H1 (cell line): ENCODE measurements around the gene TBC1D4. TPM values are rescaled to one million over a fixed set of nuclear protein-coding genes. Genes with fewer than 3 reads are reported as not detected.

ENCODE experiments used
- CTCF ChIA-PET: fragments of 300-600 bp; sonication (Branson Sonifier 250); formaldehyde crosslinking; loops from one replicate; lab custom pipeline; 2021; ENCODE audit not compliant: partially characterized antibody; lab: Charles Lee
- POLR2A ChIA-PET: fragments of 300-600 bp; sonication (Branson Sonifier 250); formaldehyde crosslinking; loops from one replicate; lab custom pipeline; 2021; ENCODE audit warnings: inconsistent platforms; ENCODE audit not compliant: partially characterized antibody; lab: Charles Lee
- DNase-seq, 2 experiments: peaks; one replicate each; pipeline versions ENCODE4 v3.0.0 to v3.0.0-alpha.2; 2010 to 2022; ENCODE audit warnings: low spot score in 2 of 2, low read depth in 1 of 2, mixed read lengths in 1 of 2
- FAIRE-seq: peaks from 2 replicates; lab custom pipeline; 2011; peaks lifted over from hg19 to GRCh38; lab: Jason Lieb, UNC
- H2AFZ ChIP-seq: 2 replicates; pipeline ENCODE4 v1.8.1; 2012; ENCODE audit warnings: low read length, inconsistent platforms
- H2AK5ac ChIP-seq: 2 replicates; pipeline ENCODE4 v1.6.1; 2013; ENCODE audit warnings: low read depth, low read length
- H2BK120ac ChIP-seq: replicated peaks from 2 replicates; pipeline ENCODE3; 2013; ENCODE audit warnings: low read depth, low read length, inconsistent platforms
- H2BK12ac ChIP-seq: 2 replicates; pipeline ENCODE4 v1.6.1; 2013; ENCODE audit warnings: low read depth, low read length
- H2BK15ac ChIP-seq: 2 replicates; pipeline ENCODE4 v1.6.1; 2013; ENCODE audit warnings: low read length
- H2BK20ac ChIP-seq: 2 replicates; pipeline ENCODE4 v1.6.1; 2013; ENCODE audit warnings: low read length
- H2BK5ac ChIP-seq: 2 replicates; pipeline ENCODE4 v1.6.1; 2013; ENCODE audit warnings: low read depth, low read length
- H3K14ac ChIP-seq: 2 replicates; pipeline ENCODE4 v1.6.1; 2013; ENCODE audit warnings: inconsistent platforms; ENCODE audit not compliant: insufficient read length
- H3K18ac ChIP-seq: 2 replicates; pipeline ENCODE4 v1.6.1; 2013; ENCODE audit warnings: low read length; ENCODE audit errors: extremely low read depth
- H3K23ac ChIP-seq: 2 replicates; pipeline ENCODE4 v1.6.1; 2013; ENCODE audit warnings: inconsistent platforms; ENCODE audit not compliant: insufficient read length
- H3K23me2 ChIP-seq: 2 replicates; pipeline ENCODE4 v1.6.1; 2013; ENCODE audit warnings: low read depth, low read length
- H3K27ac ChIP-seq: 2 replicates; pipeline ENCODE4 v1.6.1; 2011; ENCODE audit warnings: low read depth, low read length, inconsistent platforms
- H3K27me3 ChIP-seq, 4 experiments: replicated peaks in 1 of 4; 1 replicate in 1 of 4; 2 replicates in 3 of 4; pipeline versions ENCODE4 v1.6.1 to v1.8.1; 2011 to 2013; ENCODE audit warnings: low read length in 3 of 4, mild to moderate bottlenecking in 3 of 4, inconsistent platforms in 2 of 4, mixed read lengths in 2 of 4, moderate library complexity in 1 of 4; ENCODE audit not compliant: control insufficient read depth in 3 of 4, insufficient read depth in 3 of 4; ENCODE audit errors: extremely low read depth in 1 of 4
- H3K36me3 ChIP-seq, 4 experiments: 2 replicates each; pipeline versions ENCODE4 v1.6.1 to v1.8.1; 2011 to 2013; ENCODE audit warnings: mild to moderate bottlenecking in 4 of 4, low read length in 3 of 4, moderate library complexity in 2 of 4, control low read depth in 1 of 4, inconsistent platforms in 1 of 4; ENCODE audit not compliant: insufficient read depth in 4 of 4, control insufficient read depth in 2 of 4
- H3K4ac ChIP-seq: replicated peaks from 2 replicates; pipeline ENCODE3; 2013; ENCODE audit warnings: low read length, low read depth, mixed read lengths, inconsistent platforms; ENCODE audit not compliant: insufficient read length
- H3K4me1 ChIP-seq, 4 experiments: replicated peaks in 1 of 4; 1 replicate in 1 of 4; 2 replicates in 3 of 4; pipeline versions ENCODE4 v1.6.1 to v1.8.1; 2011 to 2013; ENCODE audit warnings: low read length in 3 of 4, inconsistent platforms in 2 of 4, mixed read lengths in 1 of 4; ENCODE audit not compliant: insufficient read depth in 4 of 4, control insufficient read depth in 3 of 4
- H3K4me2 ChIP-seq, 2 experiments: 2 replicates each; pipeline versions ENCODE4 v1.6.1 to v1.8.1; 2011 to 2013; ENCODE audit warnings: low read depth in 2 of 2, low read length in 2 of 2, control low read depth in 1 of 2, inconsistent platforms in 1 of 2, mild to moderate bottlenecking in 1 of 2; ENCODE audit not compliant: insufficient read depth in 1 of 2
- H3K4me3 ChIP-seq, 4 experiments: fragments of 200-600, 300-600 bp in 1 of 4; sonication (generic), shearing (Covaris generic), sonication (Bioruptor Twin) in 1 of 4; 2 replicates each; pipeline versions ENCODE4 v1.5.1 to v1.8.1; 2011 to 2016; ENCODE audit warnings: low read length in 4 of 4, low read depth in 3 of 4, control low read depth in 2 of 4, inconsistent platforms in 2 of 4, mild to moderate bottlenecking in 2 of 4, mixed read lengths in 1 of 4, moderate library complexity in 1 of 4; ENCODE audit not compliant: insufficient read depth in 2 of 4; ENCODE audit errors: extremely low read depth in 1 of 4
- H3K56ac ChIP-seq: replicated peaks from 2 replicates; pipeline ENCODE3; 2013; ENCODE audit warnings: low read depth, mild to moderate bottlenecking, mixed read lengths, low read length, inconsistent platforms; ENCODE audit not compliant: insufficient read length
- H3K79me1 ChIP-seq: 2 replicates; pipeline ENCODE4 v1.6.1; 2013; ENCODE audit warnings: low read depth, low read length, control low read depth
- H3K79me2 ChIP-seq, 2 experiments: 2 replicates each; pipeline versions ENCODE4 v1.6.1 to v1.8.1; 2012 to 2013; ENCODE audit warnings: low read length in 2 of 2, mild to moderate bottlenecking in 2 of 2, inconsistent platforms in 1 of 2; ENCODE audit not compliant: insufficient read depth in 2 of 2, control insufficient read depth in 1 of 2
- H3K9ac ChIP-seq, 4 experiments: replicated peaks in 1 of 4; 1 replicate in 1 of 4; 2 replicates in 3 of 4; pipeline versions ENCODE4 v1.6.1 to v1.8.1; 2011 to 2013; ENCODE audit warnings: low read depth in 3 of 4, low read length in 3 of 4, control low read depth in 2 of 4, mild to moderate bottlenecking in 2 of 4, moderate library complexity in 2 of 4, inconsistent platforms in 1 of 4; ENCODE audit errors: extremely low read depth in 1 of 4
- H3K9me3 ChIP-seq, 2 experiments: 2 replicates each; pipeline versions ENCODE4 v1.6.1 to v1.8.1; 2012 to 2013; ENCODE audit warnings: mild to moderate bottlenecking in 2 of 2, moderate library complexity in 2 of 2, control low read depth in 1 of 2, inconsistent platforms in 1 of 2, low read depth in 1 of 2, low read length in 1 of 2, mixed read lengths in 1 of 2; ENCODE audit not compliant: insufficient read depth in 2 of 2
- H4K20me1 ChIP-seq, 2 experiments: replicated peaks in 1 of 2; 2 replicates each; pipeline versions ENCODE3 to v1.8.1; 2011 to 2013; ENCODE audit warnings: inconsistent platforms in 2 of 2, low read length in 2 of 2, mild to moderate bottlenecking in 1 of 2; ENCODE audit not compliant: insufficient read depth in 2 of 2, control insufficient read depth in 1 of 2
- H4K5ac ChIP-seq: 2 replicates; pipeline ENCODE4 v1.6.1; 2013; ENCODE audit warnings: low read length, low read depth, mixed read lengths, inconsistent platforms; ENCODE audit not compliant: insufficient read length
- H4K8ac ChIP-seq: 2 replicates; pipeline ENCODE4 v1.8.0; 2013; ENCODE audit warnings: mild to moderate bottlenecking, moderate library complexity, low read length, inconsistent platforms; ENCODE audit not compliant: insufficient read depth; ENCODE audit errors: extremely low read depth
- H4K91ac ChIP-seq: replicated peaks from 2 replicates; pipeline ENCODE3; 2013; ENCODE audit warnings: low read length, mixed read lengths, inconsistent platforms; ENCODE audit not compliant: insufficient read length
- CREB1 ChIP-seq: IDR thresholded peaks from 2 replicates; pipeline ENCODE4 v1.6.1; 2012; ENCODE audit warnings: inconsistent platforms
- E2F6 ChIP-seq: IDR thresholded peaks from 2 replicates; pipeline ENCODE4 v1.6.1; 2012; ENCODE audit warnings: inconsistent platforms
- HDAC2 ChIP-seq, 2 experiments: fragments of 300-600 bp in 1 of 2; sonication (generic) in 1 of 2; IDR thresholded peaks; 2 replicates each; pipeline ENCODE4 v1.6.1; 2011 to 2012; ENCODE audit warnings: low read depth in 2 of 2, low read length in 2 of 2, mild to moderate bottlenecking in 2 of 2, moderate library complexity in 2 of 2, borderline replicate concordance in 1 of 2, inconsistent platforms in 1 of 2
- KDM5A ChIP-seq: fragments of 200-600 bp; IDR thresholded peaks from 2 replicates; pipeline ENCODE4 v1.7.1; 2012; ENCODE audit warnings: mild to moderate bottlenecking, low read length, inconsistent platforms, mixed read lengths
- NANOG ChIP-seq: IDR thresholded peaks from 2 replicates; pipeline ENCODE4 v1.6.1; 2011; ENCODE audit warnings: low read length, low read depth, mild to moderate bottlenecking, inconsistent platforms; ENCODE audit not compliant: insufficient read depth, poor library complexity, severe bottlenecking
- SAP30 ChIP-seq: fragments of 300-600 bp; sonication (generic); IDR thresholded peaks from 2 replicates; pipeline ENCODE4 v1.7.1; 2012; ENCODE audit warnings: low read length, moderate library complexity, mild to moderate bottlenecking, inconsistent platforms; ENCODE audit not compliant: insufficient read depth, insufficient replicate concordance
- WGBS, 2 experiments: shearing (Covaris generic) in 1 of 2; methylation state at CpG; one replicate each; pipeline versions ENCODE4 v1.1.6 to v1.1.7; 2013 to 2015; ENCODE audit warnings: low lambda C conversion rate in 2 of 2, mixed read lengths in 2 of 2, inconsistent platforms in 1 of 2, low coverage in 1 of 2, missing lambda C conversion rate in 1 of 2; ENCODE audit not compliant: insufficient replicate concordance in 2 of 2, insufficient coverage in 1 of 2, insufficient read length in 1 of 2; ENCODE audit errors: extremely low coverage in 1 of 2, missing lambda C conversion rate in 1 of 2; 5-methylcytosine and 5-hydroxymethylcytosine counted together
- polyA plus RNA-seq, 7 experiments: library from polyadenylated mRNA; depleted of rRNA in 3 of 7; stranded (reverse) in 5 of 7; unstranded in 2 of 7; fragments of >200 nt in 5 of 7; fragments of 200-250 nt in 2 of 7; gene quantifications; 1 replicate in 5 of 7; 2 replicates in 1 of 7; 4 replicates in 1 of 7; pipeline versions ENCODE4 v1.2.1 to v1.2.3, GENCODE V29; 2011 to 2013; ENCODE audit warnings: missing spikeins in 2 of 7, mixed read lengths in 2 of 7
- total RNA-seq: library from RNA; stranded (reverse); fragmentation: NEBNext Ultra II Directional; extraction: Animal tissue kit (Norgen Biotek cat#: 25700); gene quantifications from 2 replicates; pipeline ENCODE4 v1.2.1, GENCODE V29; 2021

The TBC1D4 gene
- total and polyA plus RNA-seq, 2 of the 8 experiments (the other 6 are each of a cell fraction or from before 2014, with no cell fraction given) = 16.7 to 39.0 TPM

DNA sequence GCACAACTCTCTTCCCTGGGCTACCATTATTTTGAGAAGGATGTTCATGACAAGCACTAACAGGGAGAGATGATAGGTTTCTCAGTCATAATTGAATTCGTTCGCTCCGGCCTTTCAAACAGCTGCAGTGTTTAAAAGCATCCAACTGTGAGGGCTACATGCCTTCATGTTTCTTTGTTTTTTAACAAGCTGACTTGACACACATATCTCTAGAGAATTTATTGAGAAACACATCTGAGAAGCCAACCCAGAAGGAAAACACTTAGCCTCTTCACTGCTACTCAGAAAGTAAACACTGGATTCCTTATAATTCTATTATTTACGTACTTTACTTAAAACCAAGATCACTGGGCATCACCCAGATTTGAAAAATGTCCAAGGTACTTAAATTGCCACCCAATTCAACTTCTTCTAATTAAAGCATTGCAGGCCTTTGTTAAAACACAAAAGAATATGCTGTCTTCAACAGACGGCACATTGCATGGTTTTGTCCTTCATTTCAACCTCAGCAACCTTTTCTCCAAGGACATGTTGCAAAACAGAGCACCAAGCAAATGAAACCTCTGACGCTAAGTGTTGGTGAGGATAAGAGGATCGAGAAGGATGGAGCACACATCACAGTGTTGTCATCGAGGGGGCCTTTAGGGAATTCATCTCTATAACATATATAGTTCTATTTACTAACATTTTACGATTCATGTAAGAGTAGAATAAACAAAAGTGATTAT, 75.8 kb downstream of the TBC1D4 start:
- H3K79me2 ChIP-seq = peaks cover 0 to 28% of the 10 kb centered on the region in 2 experiments; a peak in 2 of 4 replicates
- H4K5ac ChIP-seq = no peak overlapping the region
- DNase-seq = no peak
- H2AFZ ChIP-seq = no peak overlapping the region
- no peaks in the 10 kb centered on the region for H3K27me3 ChIP-seq
- H2BK20ac ChIP-seq = no peak overlapping the region
- H3K56ac ChIP-seq = no peak overlapping the region
- no peaks in the 10 kb centered on the region; the same call in 1 of the 2 replicates for H3K79me1 ChIP-seq
- H4K91ac ChIP-seq = no peak overlapping the region
- H4K8ac ChIP-seq = no peak overlapping the region
- no peaks in the 10 kb centered on the region for H4K20me1 ChIP-seq
- H2BK15ac ChIP-seq = no peak overlapping the region
- H3K9ac ChIP-seq = no peak overlapping the region
- WGBS, 2 experiments = 89% methylated on average over 9 of the region's 9 CpGs; no CpG with 5 or more reads in 1 of the 2 experiments
- FAIRE-seq = no peak
- H3K9me3 ChIP-seq = no peaks in the 10 kb centered on the region
- peaks cover 0 to 7% (median 0%) of the 10 kb centered on the region in 4 experiments; a peak in 2 of 7 replicates for H3K4me1 ChIP-seq
- H3K18ac ChIP-seq = no peak overlapping the region
- no peaks in the 10 kb centered on the region for H3K36me3 ChIP-seq
- H3K14ac ChIP-seq = no peak overlapping the region
- TF ChIP-seq HDAC2 (IDR thresholded peaks at IDR 0.05; ENCODE audit: borderline replicate concordance in 1 of 2, low read depth in 2 of 2, low read length in 2 of 2) (no peak), KDM5A (no peak), NANOG (no peak), CREB1 (no peak), E2F6 (no peak), SAP30 (no peak)
- H3K4ac ChIP-seq = no peak overlapping the region
- ChIA-PET POLR2A (no interaction called here), CTCF (interaction anchor here (1.1 to 1.4 kb wide), 3 partner anchors 10 to 48 kb away, joined by 3 read pairs; no protein-coding TSS in a partner anchor)
- no peak overlapping the region for H3K23ac ChIP-seq
- H2BK12ac ChIP-seq = no peak overlapping the region
- H2BK120ac ChIP-seq = no peak overlapping the region
- no peak overlapping the region for H3K27ac ChIP-seq
- H2AK5ac ChIP-seq = no peak overlapping the region
- H3K4me2 ChIP-seq = no peak overlapping the region
- no peak overlapping the region for H2BK5ac ChIP-seq
- H3K4me3 ChIP-seq = no peak overlapping the region
- H3K23me2 ChIP-seq = no peaks in the 10 kb centered on the region
